Measurements from ENCODE around the gene PPP1R13B.

- TF ChIP-seq POLR2AphosphoS5 (IDR thresholded peaks at IDR 0.05; ENCODE audit: low read depth, low read length) (no peak), REST (IDR thresholded peaks at IDR 0.05; ENCODE audit: insufficient read depth in 1 of 2, low read depth in 2 of 2, low read length in 2 of 2) (no peak), TAF1 (IDR thresholded peaks at IDR 0.05; ENCODE audit: borderline replicate concordance, insufficient read depth, low read length) (no peak), SIN3A (IDR thresholded peaks at IDR 0.05; ENCODE audit: borderline replicate concordance, insufficient read depth, low read length) (no peak)
Observed at GRCh38 chr14:103718572-103718971, 128.8 kb downstream of the PPP1R13B start.
